T-helper 1 cell treated with Interleukin-12 subunit alpha and Interleukin-12 subunit beta and Interleukin-4 antibody, amounts not matched to agents 30 ng/mL and 1 ng/mL, for 36 hours (primary cell): ENCODE results near the gene MYOD1. TPM values are rescaled to one million over a fixed set of nuclear protein-coding genes. Genes with fewer than 3 reads are reported as not detected.

Experiments used
- intact Hi-C: fragments of 100-400 bp; cut with micrococcal nuclease; formaldehyde crosslinking; loops from one replicate; pipeline ENCODE4 v1.15.1; 2024
- total RNA-seq: library from RNA; stranded (reverse); gene quantifications from 2 replicates; pipeline ENCODE4 v1.2.3, GENCODE V29; 2022

Gene MYOD1
- total RNA-seq, 1 donor from 2014 or later: not detected

- intact Hi-C loops: no loop called here
These were observed 29.7 kb downstream of the MYOD1 start for GRCh38 chr11:17748761-17749721.

DNA sequence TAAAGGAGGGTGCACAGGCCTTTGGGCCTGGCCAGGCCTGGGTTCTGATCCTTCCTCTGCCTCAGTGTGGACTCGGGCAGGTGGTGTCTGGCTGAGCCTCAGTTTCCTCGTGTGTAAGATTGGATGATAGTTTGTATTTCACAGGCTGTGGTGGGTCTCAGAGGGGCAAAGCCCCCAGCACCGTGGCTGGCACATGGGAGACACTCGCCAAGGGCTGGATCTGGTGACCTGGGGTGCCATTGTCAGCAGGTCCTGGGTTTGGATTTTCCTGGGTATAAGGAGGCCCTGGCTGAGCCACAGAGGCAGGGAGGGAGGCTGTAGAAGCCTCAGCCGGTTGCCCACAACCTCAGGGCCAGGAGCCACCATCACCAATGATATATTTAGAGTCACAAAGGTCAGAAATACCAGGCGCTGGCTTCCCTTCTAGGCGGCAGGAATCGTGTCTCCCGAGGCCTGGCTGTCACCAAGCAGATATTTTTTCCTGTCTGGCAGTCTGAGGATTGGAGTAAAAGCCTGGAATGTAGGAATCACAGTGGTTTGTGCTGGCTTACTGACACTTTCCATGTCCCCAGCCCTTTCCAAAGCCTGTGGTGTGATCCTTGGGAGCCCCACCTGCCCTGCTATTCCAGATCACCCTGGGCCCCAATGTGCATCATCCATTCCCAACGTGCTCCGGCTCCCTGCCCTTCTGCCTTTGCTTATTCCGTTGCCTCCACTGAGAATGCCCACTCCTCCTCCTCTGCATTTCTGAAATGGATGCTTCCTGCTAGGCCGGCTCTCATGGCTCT is 30.8 kb downstream of the MYOD1 start:
- intact Hi-C loops: no loop called here

DNA sequence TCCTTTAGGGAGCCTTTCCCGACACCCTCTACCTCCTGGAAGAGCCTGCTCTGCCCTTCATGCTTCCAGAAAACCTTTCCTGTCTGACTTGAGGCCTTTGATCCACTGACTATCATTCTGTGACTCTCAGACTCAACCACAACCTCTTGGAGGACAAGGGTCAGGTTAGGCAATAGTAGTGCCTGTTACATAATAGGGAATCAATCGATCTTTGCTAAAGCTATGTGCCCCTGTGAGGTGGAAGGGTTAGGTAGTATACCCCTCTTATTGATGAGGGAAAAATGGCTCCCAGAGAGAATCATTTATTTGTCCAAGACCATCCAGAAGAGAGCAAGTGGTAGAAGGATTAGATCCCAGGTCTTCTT is 31.4 kb downstream of the MYOD1 start:
- intact Hi-C loops: no loop called here

DNA sequence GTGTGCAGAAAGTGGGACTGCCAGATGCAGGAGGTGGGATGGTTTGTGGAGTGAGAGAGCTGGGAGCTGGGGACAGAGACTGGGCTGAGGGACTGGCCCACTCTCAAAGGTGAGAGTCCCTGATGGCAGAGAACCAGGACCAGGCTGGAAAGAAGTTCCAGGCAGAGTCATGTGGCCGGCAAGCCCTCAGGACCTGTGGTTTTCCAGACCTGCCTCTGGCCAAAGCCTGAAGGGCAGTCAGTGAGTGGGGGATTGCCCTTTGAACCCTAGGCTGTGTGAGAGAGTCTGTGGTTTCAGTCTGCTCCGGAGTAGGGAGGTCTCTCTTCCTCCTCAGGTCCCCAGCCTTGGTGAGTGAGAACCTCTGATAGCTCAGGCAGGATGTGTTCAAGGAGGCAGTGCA is 32.2 kb downstream of the MYOD1 start:
- intact Hi-C loops: no loop called here

- intact Hi-C loops: no loop called here
These were observed 32.8 kb downstream of the MYOD1 start for GRCh38 chr11:17752144-17752543.

DNA sequence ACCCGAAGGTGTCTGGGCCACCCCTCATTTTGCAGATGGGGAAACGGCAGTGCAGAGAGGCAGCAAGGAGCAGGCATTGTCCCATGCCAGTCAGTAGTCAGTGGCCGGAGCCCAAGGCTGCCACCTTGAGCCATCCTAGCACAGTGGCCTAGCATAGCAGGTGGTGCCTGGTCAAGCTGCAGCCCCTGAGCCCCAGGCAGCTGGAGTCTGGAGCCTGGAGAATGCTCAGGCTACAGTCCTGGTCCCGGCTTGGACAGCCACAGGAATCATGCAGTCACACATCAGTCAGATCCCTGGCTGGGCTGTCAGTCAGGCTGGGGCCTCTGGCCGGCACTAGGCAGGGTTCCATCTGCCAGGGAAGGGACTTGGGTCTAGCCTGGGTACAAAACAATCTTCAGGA is 33.8 kb downstream of the MYOD1 start:
- intact Hi-C loops: no loop called here

DNA sequence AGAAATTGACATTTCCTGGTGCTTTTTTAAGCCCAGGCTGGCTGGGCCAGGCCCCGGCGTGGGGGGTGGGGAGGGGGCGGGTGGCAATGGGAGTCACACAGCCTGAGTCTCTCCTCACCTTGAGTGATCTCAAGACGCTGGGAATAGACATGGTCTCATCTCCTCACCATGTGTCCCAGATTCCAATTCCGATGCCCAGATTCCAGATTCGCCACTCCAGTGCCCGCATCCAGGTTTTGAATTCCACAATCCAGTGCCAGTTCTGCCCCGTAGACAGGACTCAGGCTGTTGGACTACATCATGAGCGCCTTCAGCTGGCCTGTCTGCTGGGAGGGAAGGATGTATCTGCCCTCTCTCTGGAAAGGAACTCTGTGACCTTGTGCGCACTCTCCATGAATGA is 34.3 kb downstream of the MYOD1 start:
- intact Hi-C loops: no loop called here

DNA sequence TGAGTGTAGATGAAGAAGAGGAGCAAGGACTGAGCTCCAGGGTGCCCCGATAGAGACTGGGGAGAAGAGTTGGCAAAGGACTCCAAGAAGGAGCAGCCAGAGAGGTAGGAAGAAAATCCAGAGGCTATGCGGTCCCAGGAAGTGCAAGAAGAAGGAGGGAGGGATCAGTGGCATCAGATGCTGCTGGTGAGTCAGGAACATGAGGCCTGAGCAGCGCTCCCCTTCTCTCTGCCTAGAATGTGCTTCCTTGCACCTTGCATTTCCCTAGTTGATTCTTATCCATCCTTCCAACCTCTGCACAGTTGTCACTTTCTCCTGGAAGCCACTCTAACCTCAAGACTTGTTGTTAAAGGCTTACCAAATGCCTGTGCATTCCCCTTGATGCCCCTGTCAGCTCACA is 36.5 kb downstream of the MYOD1 start:
- intact Hi-C loops: no loop called here

DNA sequence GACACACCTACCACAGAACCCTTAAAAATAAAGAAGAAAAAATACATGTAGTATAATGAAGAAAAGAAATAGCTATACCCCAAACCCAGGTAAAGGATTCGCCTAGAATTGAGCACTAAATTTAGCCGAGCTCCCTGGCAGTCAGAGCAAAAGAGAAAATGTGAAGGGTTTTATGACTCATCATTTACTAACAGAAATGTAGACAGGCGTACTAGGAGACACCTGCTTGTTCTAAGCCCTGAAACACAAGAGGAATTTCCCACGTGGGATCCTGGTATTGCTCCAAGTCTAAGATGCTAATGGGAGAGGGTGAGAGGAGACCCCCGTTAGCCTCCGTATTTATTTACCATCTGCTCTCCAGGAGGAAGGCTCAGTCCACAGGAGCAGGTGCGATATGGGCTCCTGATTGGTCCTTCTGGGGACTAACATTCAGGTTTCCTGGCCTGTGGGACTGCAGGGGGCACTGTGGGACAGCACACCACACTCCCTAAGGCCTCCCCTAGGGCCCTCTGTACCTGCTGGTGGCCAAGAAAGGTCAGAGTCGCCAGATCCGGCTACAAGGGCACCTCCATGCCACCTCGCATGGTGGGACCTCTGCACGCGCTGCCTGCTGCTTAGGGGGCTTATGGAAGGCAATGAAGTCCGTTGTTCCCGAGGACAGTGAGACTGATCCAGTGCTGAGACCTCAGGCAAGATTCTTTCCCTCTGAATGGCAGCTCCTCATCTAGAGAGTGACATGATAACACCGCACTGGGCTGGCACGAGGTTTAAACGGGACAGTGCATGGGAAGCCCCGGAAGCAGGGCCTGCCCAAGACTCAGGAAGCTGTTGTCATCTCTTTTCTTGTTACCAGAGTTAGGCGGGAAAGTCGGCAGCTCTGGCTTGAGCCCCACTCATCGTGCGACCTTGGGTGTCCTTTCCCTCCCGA is 41.0 kb downstream of the MYOD1 start:
- intact Hi-C loops: loop anchor here (1.0 kb wide), 1 partner anchor 219 kb away; no protein-coding TSS in a partner anchor

- intact Hi-C loops: no loop called here
These were observed 43.1 kb downstream of the MYOD1 start for GRCh38 chr11:17762309-17762974.

DNA sequence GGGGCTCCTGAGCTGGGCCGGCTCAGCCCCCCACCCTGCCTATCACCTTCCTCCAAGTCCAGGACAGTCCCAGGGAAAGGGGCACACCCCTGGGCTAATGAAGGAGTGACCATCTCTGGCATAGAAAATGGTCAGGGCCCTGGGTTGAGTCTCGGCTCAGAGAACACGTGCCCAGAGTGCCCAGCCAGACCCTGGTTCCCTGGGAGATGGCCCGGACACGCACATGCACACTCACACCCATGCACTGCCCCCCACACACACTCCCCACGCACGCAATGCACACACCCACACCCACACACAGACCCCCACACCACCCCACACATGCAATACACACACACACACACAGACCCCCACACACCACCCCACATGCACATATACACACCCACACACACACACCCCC is 43.9 kb downstream of the MYOD1 start:
- intact Hi-C loops: no loop called here

GRCh38 chr11:17763703-17764102 is 44.3 kb downstream of the MYOD1 start:
- intact Hi-C loops: no loop called here

DNA sequence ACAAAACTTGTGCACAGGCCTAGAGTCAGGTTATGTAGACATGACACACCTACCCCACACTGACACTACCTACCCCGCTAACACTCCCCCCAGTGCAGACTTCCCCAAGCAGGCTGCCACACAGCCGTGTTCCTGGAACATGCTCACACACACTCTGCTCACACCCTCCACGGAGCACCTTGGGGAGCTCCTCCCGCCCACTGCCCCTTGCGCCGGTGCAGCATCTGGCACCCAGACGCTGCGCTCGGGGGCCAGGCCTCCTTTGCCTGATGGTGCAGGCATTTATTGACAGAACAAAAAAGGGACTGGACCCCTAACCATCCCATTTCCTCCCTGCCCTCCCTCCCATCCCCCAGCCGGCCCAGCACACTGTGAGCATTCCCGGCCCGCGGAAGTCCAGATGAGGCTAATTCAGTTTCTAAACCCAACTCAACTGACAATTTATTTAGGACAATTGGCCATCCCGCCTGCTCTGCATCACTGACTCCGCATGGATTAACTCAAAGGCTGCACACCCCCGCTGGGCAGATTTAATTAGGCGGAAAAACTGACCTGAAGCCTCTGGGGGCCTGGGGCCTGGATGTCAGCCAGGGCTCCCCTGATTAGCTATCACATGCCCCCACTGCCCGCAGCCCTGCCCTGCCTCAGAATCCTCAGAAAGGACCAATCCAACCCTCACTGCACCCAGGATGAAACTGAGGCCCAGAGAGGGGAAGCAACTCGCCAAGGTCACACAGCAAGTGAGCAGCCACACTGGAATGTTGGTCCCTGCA is 45.3 kb downstream of the MYOD1 start:
- intact Hi-C loops: no loop called here

- intact Hi-C loops: no loop called here
These were observed 46.1 kb downstream of the MYOD1 start for GRCh38 chr11:17765356-17766072.

DNA sequence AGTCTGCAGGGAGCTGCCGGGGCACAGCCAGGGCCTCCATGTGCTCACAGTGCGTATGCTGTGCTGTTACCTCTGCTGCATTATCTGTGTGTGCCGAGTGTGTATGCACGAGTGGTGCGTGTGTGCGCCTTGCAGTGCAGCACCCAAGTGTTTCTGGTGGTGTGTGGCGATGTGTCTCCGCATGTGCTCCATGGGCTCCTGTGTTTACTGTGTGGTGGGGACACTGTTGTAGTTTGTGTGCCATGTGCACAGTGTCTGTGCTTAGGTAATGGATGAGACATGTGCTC is 46.6 kb downstream of the MYOD1 start:
- intact Hi-C loops: no loop called here

DNA sequence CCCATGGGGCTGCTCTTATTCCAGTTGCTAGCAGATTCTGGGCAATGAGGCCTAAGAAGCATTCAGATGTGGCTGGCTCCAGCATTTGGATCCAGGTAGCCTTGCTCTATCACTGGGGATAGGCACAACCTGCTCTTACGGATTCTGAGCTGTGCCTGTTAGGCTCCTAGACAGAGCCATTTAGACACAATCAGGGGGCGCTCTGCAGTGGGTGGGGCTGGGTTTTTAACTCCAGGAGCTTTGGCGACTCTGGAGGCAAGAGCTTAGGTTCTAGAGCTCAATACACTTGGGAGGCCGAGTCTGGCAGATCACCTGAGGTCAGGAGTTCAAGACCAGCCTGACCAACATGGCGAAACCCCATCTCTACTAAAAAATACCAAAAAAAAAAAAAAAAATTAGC is 47.2 kb downstream of the MYOD1 start:
- intact Hi-C loops: no loop called here

DNA sequence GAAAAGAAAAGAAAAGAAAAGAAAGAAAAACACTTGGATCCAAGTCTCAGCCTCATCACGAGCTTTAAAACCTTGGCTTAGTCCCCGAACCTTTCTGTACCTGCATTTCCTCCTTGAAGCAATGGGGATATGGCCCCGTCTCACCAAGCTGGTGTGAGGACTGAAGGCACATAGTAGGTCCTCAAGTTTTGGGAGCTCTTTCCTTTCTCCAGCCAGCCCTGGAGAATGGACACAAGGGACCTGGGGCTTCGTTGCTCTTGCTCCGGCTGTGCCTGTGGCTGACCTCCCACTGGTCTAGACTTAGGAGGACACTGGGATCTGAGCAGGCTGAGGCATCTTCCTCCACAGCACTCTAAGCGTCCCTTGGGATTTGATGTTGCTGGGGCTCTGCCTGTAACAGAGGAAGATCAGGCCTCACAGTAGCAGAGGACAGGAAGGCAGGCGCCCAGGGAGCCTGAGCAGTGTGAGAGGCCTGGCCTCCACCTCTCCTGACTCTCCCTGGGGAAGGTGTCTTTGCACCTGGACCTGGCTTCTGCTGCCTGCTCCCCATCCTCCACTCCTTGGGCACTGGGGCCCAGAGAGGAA is 48.0 kb downstream of the MYOD1 start:
- intact Hi-C loops: no loop called here

DNA sequence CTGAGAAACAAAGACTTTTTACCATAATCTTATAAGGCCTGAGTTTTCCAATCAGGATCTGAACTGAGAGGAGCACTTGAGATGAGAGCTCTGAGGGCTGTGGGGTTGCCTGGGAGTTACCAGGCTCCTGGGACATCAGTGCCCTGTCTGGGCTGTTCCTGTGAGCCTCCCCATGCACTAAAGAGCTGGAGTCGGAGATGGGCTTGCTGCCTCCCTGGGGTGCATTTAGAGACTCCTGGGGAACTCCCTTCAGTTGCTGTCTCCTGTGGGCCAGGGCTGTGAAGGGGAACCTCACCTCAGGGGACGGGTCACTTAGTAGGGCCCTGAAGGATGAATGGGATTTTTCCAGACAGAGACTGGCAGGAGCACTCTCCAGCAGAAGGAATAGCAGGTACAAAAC is 48.5 kb downstream of the MYOD1 start:
- intact Hi-C loops: no loop called here

DNA sequence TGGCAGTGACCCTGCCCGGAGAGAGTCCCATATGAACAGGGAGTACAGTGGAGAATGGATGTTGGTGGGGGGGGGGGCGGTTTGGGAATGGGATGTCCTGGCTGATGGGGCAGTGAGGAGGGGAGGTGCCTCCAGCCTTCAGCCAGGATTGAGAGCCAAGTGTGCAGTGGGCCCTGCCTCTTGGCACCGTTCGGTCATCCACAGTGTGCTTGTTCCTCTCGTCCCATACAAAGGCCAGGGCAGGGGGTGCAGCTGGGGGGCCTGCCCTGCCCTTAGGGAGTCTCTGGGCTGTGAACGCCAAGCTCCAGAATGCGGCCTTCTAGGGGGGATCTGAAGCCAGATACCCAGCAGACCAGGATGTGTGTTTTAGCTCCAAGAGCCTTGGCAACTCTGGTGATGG is 49.2 kb downstream of the MYOD1 start:
- intact Hi-C loops: no loop called here
